GM13976 (cell line): ENCODE measurements around the gene NAALAD2.
"Not testable (repeated sequence)": the region's sequence is repeated elsewhere in the genome, so short reads cannot be mapped to it uniquely, and the experiment has no call there.

ENCODE experiments used
- DNase-seq: peaks from one replicate; pipeline ENCODE4 v3.0.0; 2012; ENCODE audit warnings: low spot score
- CTCF ChIP-seq: IDR thresholded peaks from 2 replicates; pipeline ENCODE4 v1.5.1; 2012; ENCODE audit warnings: borderline replicate concordance, mild to moderate bottlenecking; ENCODE audit not compliant: insufficient read depth; ENCODE audit errors: extremely low read depth, missing control alignments, control extremely low read depth
- in situ Hi-C: fragments of 300-500 bp; cut with MboI; formaldehyde crosslinking; loops from one replicate; pipeline ENCODE4 v1.12.0; 2022; ENCODE audit warnings: low sequenced_read_pairs, mixed read lengths, inconsistent platforms; ENCODE audit not compliant: unreplicated experiment

NAALAD2 gene

GRCh38 chr11:90223248-90223585 is 88.8 kb downstream of the NAALAD2 start:
- TF ChIP-seq CTCF = no peak
- in situ Hi-C loops = no loop called here
- DNase-seq = no peak

- no peak for TF ChIP-seq CTCF
- no peak for DNase-seq
- in situ Hi-C loops = no loop called here
These were observed 93.6 kb downstream of the NAALAD2 start for GRCh38 chr11:90228056-90228455.

- TF ChIP-seq CTCF = no peak
- no peak for DNase-seq
- in situ Hi-C loops = no loop called here
These were observed 95.3 kb downstream of the NAALAD2 start for GRCh38 chr11:90229791-90230190.

GRCh38 chr11:90234977-90235376 is 100.5 kb downstream of the NAALAD2 start:
- TF ChIP-seq CTCF = no peak
- no peak for DNase-seq
- in situ Hi-C loops = no loop called here

GRCh38 chr11:90235526-90235925 is 101.1 kb downstream of the NAALAD2 start:
- DNase-seq = no peak
- in situ Hi-C loops = no loop called here
- no peak for TF ChIP-seq CTCF

GRCh38 chr11:90237004-90237403 is 102.5 kb downstream of the NAALAD2 start:
- in situ Hi-C loops = no loop called here

GRCh38 chr11:90239967-90240636 is 105.6 kb downstream of the NAALAD2 start:
- in situ Hi-C loops, DNase-seq: not testable (repeated sequence)

More at GRCh38 chr11:90237004-90237403, 102.5 kb downstream of the NAALAD2 start:
- DNase-seq = no peak
- no peak for TF ChIP-seq CTCF
